ENCODE data around the gene MAN2A2.
"Not testable (repeated sequence)": the region's sequence is repeated elsewhere in the genome, so short reads cannot be mapped to it uniquely, and the experiment has no call there.

Gene MAN2A2

GRCh38 chr15:90884719-90885431 is 18.2 kb upstream of the MAN2A2 start:
- DNase-seq (ENCODE audit: low read depth): no peak

DNA sequence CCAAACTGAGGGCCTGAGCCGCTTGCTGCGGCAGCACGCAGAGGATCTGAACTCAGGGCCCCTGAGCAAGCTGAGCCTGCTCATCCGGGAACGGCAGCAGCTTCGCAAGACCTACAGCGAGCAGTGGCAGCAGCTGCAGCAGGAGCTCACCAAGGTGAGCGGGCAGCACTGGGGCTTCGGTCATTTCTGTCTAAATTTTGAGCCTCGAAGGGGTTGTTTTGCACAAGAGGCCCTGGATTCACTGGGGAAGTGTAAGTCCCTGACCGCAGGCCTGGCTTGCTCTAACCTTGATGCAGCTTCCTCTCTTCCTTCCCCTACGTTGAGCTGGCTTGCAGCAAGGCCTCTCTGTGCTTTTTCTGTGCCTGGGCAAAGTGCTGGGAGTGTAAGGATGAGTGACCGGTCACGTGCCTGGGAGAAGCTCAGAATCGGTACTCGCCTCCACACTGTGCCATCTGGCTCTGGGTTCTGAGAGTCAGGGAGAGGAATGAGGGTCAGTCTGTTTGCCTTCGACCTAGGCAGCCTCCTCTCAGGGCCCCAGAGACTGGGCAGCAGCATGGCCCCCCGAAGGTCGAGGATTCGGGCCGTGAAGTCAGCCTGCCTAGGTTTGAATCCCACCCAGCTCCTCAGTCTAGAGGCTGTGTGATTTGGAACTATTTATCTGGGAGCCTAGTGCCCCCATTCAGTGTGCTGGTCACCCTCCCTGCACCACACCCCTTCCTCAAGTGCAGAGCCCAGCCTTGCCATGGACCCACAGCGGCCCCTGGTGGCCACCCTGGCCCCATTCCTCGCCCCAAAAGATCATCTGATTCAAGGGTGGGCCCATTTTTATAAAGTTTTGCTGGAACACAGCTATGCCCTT is 17.4 kb upstream of the MAN2A2 start:
- peak; percentile 74 for DNase-seq (ENCODE audit: low read depth)

DNA sequence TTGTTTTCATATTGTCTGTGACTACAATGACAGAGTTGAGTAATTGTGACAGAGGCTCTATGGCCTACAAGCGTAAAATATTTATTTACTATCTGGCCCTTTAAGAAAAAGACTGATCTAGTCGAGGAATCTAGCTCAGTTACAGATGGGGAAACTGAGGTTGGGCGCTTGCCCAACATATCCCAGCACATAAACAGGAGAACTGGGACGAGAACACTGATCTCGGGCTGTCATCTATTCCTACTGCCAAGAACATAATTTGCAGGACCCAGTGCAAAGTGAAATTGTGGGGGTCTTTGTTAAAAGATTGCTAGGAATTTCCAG is 16.8 kb upstream of the MAN2A2 start:
- no peak for DNase-seq (ENCODE audit: low read depth)

GRCh38 chr15:90887037-90887481 is 16.0 kb upstream of the MAN2A2 start:
- DNase-seq (ENCODE audit: low read depth): no peak

GRCh38 chr15:90889313-90889730 is 13.8 kb upstream of the MAN2A2 start:
- DNase-seq (ENCODE audit: low read depth): no peak

DNA sequence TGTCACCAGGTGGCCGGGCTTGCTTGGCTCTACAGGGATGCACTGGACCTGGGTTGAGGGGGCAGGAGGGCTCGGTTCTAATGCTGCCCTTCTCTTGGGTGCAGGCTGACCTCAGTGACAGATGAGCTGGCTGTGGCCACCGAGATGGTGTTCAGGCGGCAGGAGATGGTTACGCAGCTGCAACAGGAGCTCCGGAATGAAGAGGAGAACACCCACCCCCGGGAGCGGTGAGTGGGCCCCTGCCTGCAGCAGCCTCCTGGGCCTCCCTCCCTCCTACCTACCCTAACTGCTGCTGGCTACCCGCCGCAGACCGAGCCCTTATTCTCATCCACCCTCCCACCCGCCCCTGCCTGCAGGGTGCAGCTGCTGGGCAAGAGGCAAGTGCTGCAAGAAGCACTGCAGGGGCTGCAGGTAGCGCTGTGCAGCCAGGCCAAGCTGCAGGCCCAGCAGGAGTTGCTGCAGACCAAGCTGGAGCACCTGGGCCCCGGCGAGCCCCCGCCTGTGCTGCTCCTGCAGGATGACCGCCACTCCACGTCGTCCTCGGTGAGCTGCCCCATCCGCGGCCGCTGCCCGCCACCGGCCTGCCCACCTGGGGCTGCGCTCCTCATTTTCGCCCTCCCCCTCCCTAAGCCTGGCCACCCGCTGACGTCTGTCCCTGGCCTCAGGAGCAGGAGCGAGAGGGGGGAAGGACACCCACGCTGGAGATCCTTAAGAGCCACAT is 13.2 kb upstream of the MAN2A2 start:
- no peak for DNase-seq (ENCODE audit: low read depth)

DNA sequence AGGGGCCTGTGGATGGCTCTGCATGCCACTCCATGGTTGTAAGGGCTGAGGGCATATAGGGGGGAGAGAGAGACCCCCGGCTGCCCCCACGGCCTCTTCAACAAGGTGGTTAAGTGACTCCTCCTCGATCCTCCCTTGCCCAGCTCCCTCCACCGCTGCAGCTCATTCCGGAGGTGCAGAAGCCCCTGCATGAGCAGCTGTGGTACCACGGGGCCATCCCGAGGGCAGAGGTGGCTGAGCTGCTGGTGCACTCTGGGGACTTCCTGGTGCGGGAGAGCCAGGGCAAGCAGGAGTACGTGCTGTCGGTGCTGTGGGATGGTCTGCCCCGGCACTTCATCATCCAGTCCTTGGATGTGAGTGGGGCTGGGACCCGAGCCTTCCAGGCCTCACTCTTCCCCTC is 12.3 kb upstream of the MAN2A2 start:
- no peak for DNase-seq (ENCODE audit: low read depth)

- no peak for DNase-seq (ENCODE audit: low read depth)
Observed at GRCh38 chr15:90891346-90891949, 11.7 kb upstream of the MAN2A2 start.

GRCh38 chr15:90892023-90892422 is 11.1 kb upstream of the MAN2A2 start:
- DNase-seq (ENCODE audit: low read depth): no peak

DNA sequence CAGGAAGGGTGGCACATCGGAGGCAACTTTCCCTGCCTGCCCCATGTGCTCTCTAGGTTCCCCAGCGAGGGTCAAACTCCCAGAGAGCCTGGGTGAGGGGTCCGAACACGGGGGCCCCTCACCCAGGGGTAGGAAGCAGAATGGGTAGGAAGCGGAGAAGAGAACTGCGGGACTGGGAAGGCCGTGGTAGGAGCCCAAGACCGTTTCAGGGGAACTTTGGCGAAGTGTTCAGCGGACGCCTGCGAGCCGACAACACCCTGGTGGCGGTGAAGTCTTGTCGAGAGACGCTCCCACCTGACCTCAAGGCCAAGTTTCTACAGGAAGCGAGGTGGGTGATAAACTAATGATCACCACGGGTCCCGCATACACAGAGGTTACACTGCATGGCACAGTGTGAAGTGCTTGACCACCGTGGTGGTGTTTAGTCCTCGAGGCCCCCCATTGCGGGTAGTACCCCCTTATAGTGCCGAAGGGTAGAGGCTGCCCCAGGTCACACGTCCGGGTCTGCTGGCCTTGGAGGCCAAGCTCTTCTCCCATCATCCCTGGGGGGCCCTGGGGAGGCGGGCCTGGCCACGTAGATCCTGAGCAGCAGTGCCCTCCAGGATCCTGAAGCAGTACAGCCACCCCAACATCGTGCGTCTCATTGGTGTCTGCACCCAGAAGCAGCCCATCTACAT is 10.5 kb upstream of the MAN2A2 start:
- no peak for DNase-seq (ENCODE audit: low read depth)

GRCh38 chr15:90893175-90894090 is 9.7 kb upstream of the MAN2A2 start:
- DNase-seq (ENCODE audit: low read depth): no peak

GRCh38 chr15:90895571-90896117 is 7.5 kb upstream of the MAN2A2 start:
- DNase-seq (ENCODE audit: low read depth): no peak

- not testable (repeated sequence) for DNase-seq (ENCODE audit: low read depth)
Observed at GRCh38 chr15:90897131-90897655, 5.9 kb upstream of the MAN2A2 start.

- no peak for DNase-seq (ENCODE audit: low read depth)
Observed at GRCh38 chr15:90901175-90902039, 1.7 kb upstream of the MAN2A2 start.

- DNase-seq (ENCODE audit: low read depth): peak; percentile 47
Observed at GRCh38 chr15:90902040-90902839, 862 bp upstream of the MAN2A2 start.

DNA sequence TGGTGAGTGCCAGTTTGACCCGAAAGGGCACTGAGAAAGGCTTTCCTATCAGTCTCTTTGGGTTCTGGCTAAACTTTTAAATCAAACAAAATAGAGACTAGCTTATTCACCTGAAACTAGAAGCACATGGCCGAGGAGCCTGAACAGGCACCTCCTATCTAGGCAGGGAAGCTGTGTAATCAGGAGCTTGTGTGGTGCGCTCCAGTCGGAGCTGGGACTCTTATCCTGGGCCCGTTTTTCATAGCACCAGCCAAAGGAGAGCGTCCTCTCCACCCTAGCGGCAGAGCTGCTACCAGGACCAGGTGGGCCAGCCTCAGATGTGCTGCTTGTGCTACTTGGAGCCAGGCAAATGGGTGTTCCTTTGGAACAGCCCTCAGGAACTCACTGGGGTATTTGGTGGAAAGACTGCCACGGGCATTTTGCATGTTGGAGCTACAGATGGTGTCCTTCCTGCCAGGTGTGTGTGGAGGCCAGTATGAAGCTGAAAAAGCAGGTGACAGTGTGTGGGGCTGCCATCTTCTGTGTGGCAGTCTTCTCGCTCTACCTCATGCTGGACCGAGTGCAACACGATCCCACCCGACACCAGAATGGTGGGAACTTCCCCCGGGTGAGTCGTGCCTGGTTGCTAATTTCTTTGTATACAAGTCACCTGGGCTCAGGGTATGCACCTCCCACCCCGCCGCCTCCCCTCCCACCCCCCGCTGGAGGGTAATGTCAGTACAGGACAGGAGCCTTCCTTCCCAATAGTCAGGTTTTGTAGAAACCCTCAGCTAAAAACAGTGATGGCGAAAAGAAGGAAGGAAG is 833 bp downstream of the MAN2A2 start:
- no peak for DNase-seq (ENCODE audit: low read depth)

DNA sequence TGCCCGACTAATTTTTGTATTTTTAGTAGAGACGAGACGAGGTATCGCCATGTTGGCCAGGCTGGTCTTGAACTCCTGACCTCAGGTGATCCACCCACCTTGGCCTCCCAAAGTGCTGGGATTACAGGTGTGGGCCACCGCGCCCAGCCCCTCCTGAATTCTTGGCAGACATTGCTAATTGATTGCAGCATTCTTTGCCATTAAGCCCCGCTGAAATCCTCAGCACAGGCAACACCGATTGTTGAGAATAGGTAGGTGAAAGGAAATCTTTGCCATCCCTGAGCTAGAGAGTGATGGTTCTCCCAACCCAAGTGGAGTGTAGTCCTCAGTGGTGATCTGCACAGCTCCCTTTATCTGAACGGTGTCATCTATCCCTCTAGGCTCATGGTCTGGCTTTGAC is 1.6 kb downstream of the MAN2A2 start:
- DNase-seq (ENCODE audit: low read depth): no peak
